Naive thymus-derived CD4-positive, alpha-beta T cell (primary cell): ENCODE measurements around the gene CHPF. TPM values are rescaled to one million over a fixed set of nuclear protein-coding genes. Genes with fewer than 3 reads are reported as not detected.

Experiments used
- ATAC-seq: fragments of 150-1000 bp; cut with Tn5 transposase; 2 replicates; pipeline ENCODE4 v1.10.0; 2021; ENCODE audit warnings: mild to moderate bottlenecking, moderate library complexity
- CTCF ChIA-PET: fragments of 350-600 bp; sonication (Branson Sonifier 250); formaldehyde crosslinking; loops from one replicate; lab custom pipeline; 2021; ENCODE audit warnings: antibody characterized with exemption; lab: Charles Lee
- POLR2A ChIA-PET: fragments of 350-600 bp; sonication (Branson Sonifier 250); formaldehyde crosslinking; loops from one replicate; lab custom pipeline; 2021; ENCODE audit warnings: antibody characterized with exemption, inconsistent platforms; lab: Charles Lee
- DNase-seq, 9 donors: peaks; one replicate each; pipeline versions ENCODE4 v3.0.0 to v3.0.0-alpha.2; 2020 to 2022; ENCODE audit warnings: mixed read lengths in 1 of 9
- H3K27ac ChIP-seq: one replicate; pipeline ENCODE4 v1.7.0; 2013; ENCODE audit warnings: mild to moderate bottlenecking, low read depth, low read length, moderate library complexity
- H3K27me3 ChIP-seq, 2 donors: one replicate each; pipeline ENCODE4 v1.7.0; 2013; ENCODE audit warnings: low read length in 2 of 2, mild to moderate bottlenecking in 2 of 2, moderate library complexity in 2 of 2; ENCODE audit not compliant: control insufficient read depth in 2 of 2, insufficient read depth in 2 of 2
- H3K36me3 ChIP-seq, 3 experiments: 1 replicate in 2 of 3; 2 replicates in 1 of 3; pipeline ENCODE4 v1.7.0; 2013; ENCODE audit warnings: low read length in 3 of 3, mild to moderate bottlenecking in 3 of 3, moderate library complexity in 1 of 3; ENCODE audit not compliant: insufficient read depth in 3 of 3, control insufficient read depth in 2 of 3
- H3K4me1 ChIP-seq, 2 donors: one replicate each; pipeline ENCODE4 v1.7.0; 2013; ENCODE audit warnings: low read length in 2 of 2, mild to moderate bottlenecking in 2 of 2, moderate library complexity in 1 of 2; ENCODE audit not compliant: control insufficient read depth in 2 of 2, insufficient read depth in 2 of 2
- H3K4me3 ChIP-seq: 2 replicates; pipeline ENCODE4 v1.7.0; 2013; ENCODE audit warnings: mild to moderate bottlenecking, low read length
- H3K9me3 ChIP-seq, 3 experiments: 1 replicate in 2 of 3; 2 replicates in 1 of 3; pipeline ENCODE4 v1.7.0; 2013; ENCODE audit warnings: low read length in 3 of 3; ENCODE audit not compliant: control insufficient read depth in 2 of 3
- H3K27ac Mint-ChIP-seq, 9 donors: one replicate each; pipeline ENCODE4 v1.8.0; 2020 to 2022; ENCODE audit warnings: mixed read lengths in 9 of 9, mild to moderate bottlenecking in 8 of 9, moderate library complexity in 5 of 9, inconsistent platforms in 2 of 9
- H3K27me3 Mint-ChIP-seq, 5 donors: one replicate each; pipeline ENCODE4 v1.8.0; 2021 to 2022; ENCODE audit warnings: mixed read lengths in 5 of 5, mild to moderate bottlenecking in 1 of 5
- H3K36me3 Mint-ChIP-seq, 5 donors: one replicate each; pipeline ENCODE4 v1.8.0; 2020 to 2022; ENCODE audit warnings: mixed read lengths in 5 of 5, mild to moderate bottlenecking in 3 of 5, inconsistent platforms in 1 of 5
- H3K4me1 Mint-ChIP-seq, 7 donors: one replicate each; pipeline ENCODE4 v1.8.0; 2020 to 2022; ENCODE audit warnings: mixed read lengths in 7 of 7, mild to moderate bottlenecking in 3 of 7, inconsistent platforms in 1 of 7
- H3K4me3 Mint-ChIP-seq, 10 donors: one replicate each; pipeline ENCODE4 v1.8.0; 2020 to 2022; ENCODE audit warnings: mild to moderate bottlenecking in 10 of 10, mixed read lengths in 10 of 10, moderate library complexity in 6 of 10, inconsistent platforms in 2 of 10
- H3K9me3 Mint-ChIP-seq, 11 donors: one replicate each; pipeline ENCODE4 v1.8.0; 2020 to 2022; ENCODE audit warnings: mixed read lengths in 11 of 11, mild to moderate bottlenecking in 4 of 11, inconsistent platforms in 1 of 11, moderate library complexity in 1 of 11
- intact Hi-C, 2 donors: fragments of 100-400 bp; cut with micrococcal nuclease; formaldehyde crosslinking; loops; one replicate each; pipeline ENCODE4 v1.15.1; 2023
- polyA plus RNA-seq, 2 donors: library from polyadenylated mRNA; unstranded; fragments of 300-500 nt; fragmentation: Illumina TruSeq; gene quantifications; one replicate each; pipeline ENCODE4 v1.2.3, GENCODE V29; 2021
- total RNA-seq, 6 experiments: library from RNA in 5 of 6; stranded (reverse) in 5 of 6; gene quantifications; 1 replicate in 5 of 6; 2 replicates in 1 of 6; pipeline ENCODE4 v1.2.3 and lab custom pipeline; 2021 to 2026

CHPF gene
- total and polyA plus RNA-seq, 7 experiments from 2014 or later = 4.1 to 15.3 (median 5.7) TPM

DNA sequence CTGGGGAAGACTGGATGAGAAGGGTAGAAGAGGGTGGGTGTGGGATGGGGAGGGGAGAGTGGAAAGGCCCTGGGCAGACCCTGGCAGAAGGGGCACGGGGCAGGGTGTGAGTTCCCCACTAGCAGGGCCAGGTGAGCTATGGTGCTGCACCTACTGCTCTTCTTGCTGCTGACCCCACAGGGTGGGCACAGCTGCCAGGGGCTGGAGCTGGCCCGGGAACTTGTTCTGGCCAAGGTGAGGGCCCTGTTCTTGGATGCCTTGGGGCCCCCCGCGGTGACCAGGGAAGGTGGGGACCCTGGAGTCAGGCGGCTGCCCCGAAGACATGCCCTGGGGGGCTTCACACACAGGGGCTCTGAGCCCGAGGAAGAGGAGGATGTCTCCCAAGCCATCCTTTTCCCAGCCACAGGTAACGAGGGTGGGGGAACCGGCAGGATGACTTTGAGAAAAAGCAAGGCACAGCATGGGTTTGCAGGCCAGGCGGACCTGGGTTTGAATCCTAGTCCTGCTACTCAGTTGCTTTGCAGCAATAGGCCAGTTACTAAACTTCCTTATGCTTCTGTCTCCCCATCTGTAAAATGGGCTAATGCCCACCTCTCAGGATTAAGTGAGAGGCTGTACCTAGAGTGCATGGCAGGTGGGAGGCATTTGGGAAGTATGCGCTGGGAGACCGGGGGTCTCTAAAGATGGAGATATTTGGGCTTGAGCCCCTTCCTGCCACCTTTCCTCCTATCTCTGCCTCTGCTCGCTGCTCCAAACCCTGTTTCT, 28.8 kb upstream of the CHPF start, which contains the start of gene INHA:
Gene INHA, plus strand, starts transcription at position 74 of the 765 bp plus-strand sequence. Its CDS starts 65 bp downstream, at position 139.
- intact Hi-C loops = no loop called here
- Histone ChIP-seq H3K27ac (no peak within 1 kb of the TSS), H3K4me1 (no peaks in the 10 kb centered on the region), H3K9me3 (no peaks in the 10 kb centered on the region), H3K27me3 (peaks cover 0 to 10% of the 10 kb centered on the region in 2 donors), H3K4me3 (no peak within 1 kb of the TSS), H3K36me3 (no peaks in the 10 kb centered on the region)
- DNase-seq (no peak), ATAC-seq (peak; percentile 19)
- ChIA-PET POLR2A (no interaction called here), CTCF (no interaction called here)
- Mint-ChIP-seq H3K36me3 (no peaks in the 10 kb centered on the region), H3K27me3 (peaks cover 25 to 62% (median 42%) of the 10 kb centered on the region in 5 donors), H3K4me3 (peak within 1 kb of the TSS in 8 of 10 donors; percentile 6 to 78 (median 24)), H3K4me1 (peaks cover 0 to 5% (median 0%) of the 10 kb centered on the region in 7 donors), H3K9me3 (no peaks in the 10 kb centered on the region), H3K27ac (no peak within 1 kb of the TSS)

DNA sequence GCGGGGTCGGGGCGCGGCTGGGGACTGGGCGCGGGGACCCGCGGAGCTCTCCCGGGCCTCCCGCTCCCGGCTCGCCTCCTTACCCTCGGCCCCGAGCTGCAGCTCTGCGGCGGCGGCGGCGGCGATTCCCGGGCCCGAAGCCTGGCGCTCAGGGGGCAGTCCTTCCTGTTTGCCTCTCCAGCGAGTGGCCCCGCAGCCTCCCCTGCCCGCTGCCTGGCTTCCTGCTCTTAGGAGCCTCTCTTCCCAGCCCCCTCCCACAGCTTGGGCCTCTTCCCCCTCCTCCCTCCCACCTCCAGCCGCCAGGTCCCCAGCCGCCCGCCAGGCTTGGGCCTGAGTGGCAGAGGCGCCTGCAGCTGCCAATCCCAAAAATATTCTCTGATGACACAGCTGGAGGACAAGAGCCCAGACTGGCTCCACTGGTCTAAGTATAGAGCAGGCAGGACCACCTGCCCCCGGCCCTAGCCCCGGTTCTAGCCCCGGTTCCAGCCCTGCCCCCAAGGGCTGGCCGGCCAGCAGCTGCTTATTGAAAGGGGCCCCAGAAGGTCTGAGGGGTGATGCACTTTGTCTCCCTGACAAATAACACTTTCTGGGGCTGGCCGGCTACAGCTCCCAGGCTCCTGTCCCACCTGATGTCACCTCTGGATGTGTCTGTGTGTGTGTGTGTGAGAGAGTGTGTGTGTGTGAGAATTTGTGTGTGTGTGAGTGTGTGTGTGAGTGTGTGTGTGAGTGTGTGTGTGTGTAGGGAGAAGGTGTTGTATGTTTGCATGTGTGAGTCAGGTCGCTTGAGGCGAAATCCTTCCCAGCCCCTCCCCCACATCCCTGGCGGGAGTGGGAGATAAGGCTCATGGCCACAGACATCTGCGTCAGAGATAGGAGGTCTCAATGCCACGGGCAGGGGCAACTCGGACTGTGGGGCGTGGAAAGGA, 28.0 kb upstream of the CHPF start, which contains the start of gene OBSL1:
Gene OBSL1, minus strand, starts transcription at position 229 of the 926 bp plus-strand sequence. CDS start 307 bp downstream, outside the sequence.
- H3K36me3 Mint-ChIP-seq = no peaks in the 10 kb centered on the region

DNA sequence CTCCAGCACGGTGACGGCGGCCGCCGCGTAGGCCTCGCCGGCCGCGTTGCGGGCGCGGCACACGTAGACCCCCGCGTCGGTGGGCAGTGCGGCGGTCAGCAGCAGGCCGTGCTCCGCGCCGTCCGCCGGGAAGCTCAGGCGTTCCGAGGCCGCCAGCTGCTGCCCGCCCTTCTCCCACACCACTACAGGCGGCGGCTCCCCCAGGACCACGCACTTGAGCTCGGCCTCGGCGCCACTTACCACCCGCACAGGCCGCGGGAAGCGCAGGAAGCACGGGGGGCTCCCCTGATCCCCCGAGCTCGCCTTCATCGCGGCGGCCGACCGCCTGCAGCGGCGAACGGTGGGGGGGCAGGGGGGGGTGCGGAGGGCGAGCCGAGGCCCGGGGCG, 27.3 kb upstream of the CHPF start:
- H3K4me3 Mint-ChIP-seq = peak overlapping the region in 2 of 10 donors; percentile 35 to 78
- H3K36me3 Mint-ChIP-seq = no peaks in the 10 kb centered on the region
- no peak for DNase-seq
- intact Hi-C loops = no loop called here
- H3K27me3 Mint-ChIP-seq = peaks cover 21 to 58% (median 39%) of the 10 kb centered on the region in 5 donors
- Histone ChIP-seq H3K27me3 (peaks cover 0 to 10% of the 10 kb centered on the region in 2 donors), H3K9me3 (no peaks in the 10 kb centered on the region), H3K36me3 (no peaks in the 10 kb centered on the region), H3K4me1 (no peaks in the 10 kb centered on the region), H3K27ac (no peak overlapping the region), H3K4me3 (no peak overlapping the region)
- ATAC-seq = peak; percentile 18
- H3K27ac Mint-ChIP-seq = no peak overlapping the region
- CTCF ChIA-PET = interaction anchor here (1.3 kb wide), 1 partner anchor 10 kb away, joined by 4 read pairs; no protein-coding TSS in a partner anchor
- H3K9me3 Mint-ChIP-seq = no peaks in the 10 kb centered on the region
- peaks cover 0 to 5% (median 0%) of the 10 kb centered on the region in 7 donors for H3K4me1 Mint-ChIP-seq
- POLR2A ChIA-PET = interaction anchor here (0.6 to 0.7 kb wide), 2 partner anchors 27 kb away, joined by 3 to 5 read pairs; partner anchors contain the start of genes CHPF, STK11IP and TMEM198

More for the DNA sequence above, 28.0 kb upstream of the CHPF start, which contains the start of gene OBSL1:
- peaks cover 0 to 10% of the 10 kb centered on the region in 2 donors for H3K27me3 ChIP-seq
- ChIA-PET CTCF (interaction anchor here (1.3 kb wide), 1 partner anchor 11 kb away, joined by 4 read pairs; no protein-coding TSS in a partner anchor), POLR2A (interaction anchor here (0.6 to 0.7 kb wide), 2 partner anchors 26 to 28 kb away, joined by 3 to 5 read pairs; partner anchors contain the start of genes CHPF, STK11IP and TMEM198)
- no peak within 1 kb of the TSS for H3K27ac ChIP-seq
- intact Hi-C loops = no loop called here
- no peak within 1 kb of the TSS for H3K4me3 ChIP-seq
- H3K27ac Mint-ChIP-seq = no peak within 1 kb of the TSS
- peaks cover 0 to 5% (median 0%) of the 10 kb centered on the region in 7 donors for H3K4me1 Mint-ChIP-seq
- no peaks in the 10 kb centered on the region for H3K9me3 Mint-ChIP-seq
- no peaks in the 10 kb centered on the region for H3K36me3 ChIP-seq
- H3K4me3 Mint-ChIP-seq = peak within 1 kb of the TSS in 7 of 10 donors; percentile 17 to 78 (median 41)
- ATAC-seq (peak; percentile 23), DNase-seq (no peak)
- H3K4me1 ChIP-seq = no peaks in the 10 kb centered on the region
- peaks cover 21 to 58% (median 39%) of the 10 kb centered on the region in 5 donors for H3K27me3 Mint-ChIP-seq
- no peaks in the 10 kb centered on the region for H3K9me3 ChIP-seq

DNA sequence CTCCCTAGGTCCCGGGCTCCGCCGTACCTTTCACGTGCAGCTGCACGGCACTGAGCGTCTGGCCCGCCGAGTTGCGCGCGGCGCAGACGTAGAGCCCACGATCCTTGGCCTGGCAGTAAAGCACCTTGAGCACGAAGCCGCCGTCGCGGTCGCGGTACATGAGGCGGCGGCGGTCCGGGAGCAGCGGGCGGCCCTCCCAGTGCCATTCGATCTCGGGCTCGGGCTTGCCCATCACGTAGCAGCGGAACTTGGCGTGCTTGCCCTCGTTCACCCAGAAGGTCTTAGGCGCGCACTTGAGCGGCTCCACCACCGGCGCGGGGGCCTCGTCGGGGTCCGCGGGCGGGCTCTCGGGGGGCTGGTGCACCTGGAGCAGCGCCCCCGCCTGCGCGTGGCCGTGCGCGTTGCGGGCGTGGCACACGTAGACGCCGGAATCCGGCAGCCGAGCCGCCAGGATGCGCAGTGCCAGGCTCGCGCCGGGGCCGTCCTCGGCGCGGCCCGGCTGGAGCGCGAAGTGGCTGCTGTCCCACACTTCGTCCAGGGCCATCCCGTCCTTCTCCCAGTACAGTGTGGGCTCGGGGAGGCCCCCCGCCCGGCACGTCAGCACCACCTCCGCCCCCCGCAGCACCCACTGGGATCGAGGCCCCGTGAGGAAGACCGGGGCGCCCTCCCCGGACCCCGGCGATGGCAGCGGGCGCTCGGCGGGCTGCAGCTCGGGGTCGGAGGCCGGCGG, 26.8 kb upstream of the CHPF start:
- peaks cover 17 to 57% (median 33%) of the 10 kb centered on the region in 5 donors for H3K27me3 Mint-ChIP-seq
- DNase-seq (no peak), ATAC-seq (peak; percentile 17)
- CTCF ChIA-PET = interaction anchor here (1.3 kb wide), 1 partner anchor 10 kb away, joined by 4 read pairs; no protein-coding TSS in a partner anchor
- no peaks in the 10 kb centered on the region for H3K4me1 ChIP-seq
- POLR2A ChIA-PET = interaction anchor here (0.7 kb wide), 1 partner anchor 27 kb away, joined by 3 read pairs; the partner anchor contains the start of genes CHPF and TMEM198
- no peak overlapping the region for H3K27ac ChIP-seq
- intact Hi-C loops = no loop called here
- H3K9me3 ChIP-seq = no peaks in the 10 kb centered on the region
- no peak overlapping the region for H3K4me3 ChIP-seq
- H3K36me3 ChIP-seq = no peaks in the 10 kb centered on the region
- H3K4me3 Mint-ChIP-seq = peak overlapping the region in 7 of 10 donors; percentile 17 to 78 (median 38)
- no peaks in the 10 kb centered on the region for H3K9me3 Mint-ChIP-seq
- H3K27ac Mint-ChIP-seq = no peak overlapping the region
- H3K27me3 ChIP-seq = peaks cover 0 to 10% of the 10 kb centered on the region in 2 donors
- no peaks in the 10 kb centered on the region for H3K36me3 Mint-ChIP-seq
- peaks cover 0 to 5% (median 0%) of the 10 kb centered on the region in 7 donors for H3K4me1 Mint-ChIP-seq

DNA sequence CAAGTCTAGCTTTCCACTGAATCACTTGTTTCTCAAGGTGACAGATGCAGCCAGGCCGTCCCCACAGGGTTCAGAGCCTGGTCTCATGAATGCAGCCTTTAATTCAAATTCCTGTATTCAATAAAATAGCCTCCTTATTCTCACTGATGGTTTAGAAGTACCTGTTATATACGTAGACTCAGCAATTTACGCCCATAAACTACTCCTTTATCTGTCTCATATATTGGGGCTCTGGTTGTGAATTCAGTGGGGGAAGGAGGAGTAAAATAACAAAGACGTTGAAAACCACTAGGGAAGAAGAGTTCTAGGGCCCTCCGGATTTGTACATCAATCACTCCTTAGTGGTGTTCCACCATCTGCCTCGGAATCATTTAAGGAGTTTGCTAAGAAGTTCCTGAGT, 26.0 kb upstream of the CHPF start:
- Histone ChIP-seq H3K9me3 (no peaks in the 10 kb centered on the region), H3K4me1 (no peaks in the 10 kb centered on the region), H3K27me3 (peaks cover 0 to 10% of the 10 kb centered on the region in 2 donors), H3K4me3 (no peak overlapping the region), H3K36me3 (no peaks in the 10 kb centered on the region), H3K27ac (no peak overlapping the region)
- ChIA-PET POLR2A (no interaction called here), CTCF (no interaction called here)
- Mint-ChIP-seq H3K4me3 (peak overlapping the region in 8 of 10 donors; percentile 8 to 78 (median 38)), H3K9me3 (no peaks in the 10 kb centered on the region), H3K27ac (no peak overlapping the region), H3K27me3 (peaks cover 13 to 50% (median 29%) of the 10 kb centered on the region in 5 donors), H3K36me3 (no peaks in the 10 kb centered on the region), H3K4me1 (peaks cover 0 to 5% (median 0%) of the 10 kb centered on the region in 7 donors)
- ATAC-seq (no peak), DNase-seq (no peak)
- intact Hi-C loops = no loop called here
